ENCODE data around the gene SIRPD.

GRCh38 chr20:1588533-1589460, 31.3 kb upstream of the SIRPD start:
- TF ChIP-seq, protein P1, sequence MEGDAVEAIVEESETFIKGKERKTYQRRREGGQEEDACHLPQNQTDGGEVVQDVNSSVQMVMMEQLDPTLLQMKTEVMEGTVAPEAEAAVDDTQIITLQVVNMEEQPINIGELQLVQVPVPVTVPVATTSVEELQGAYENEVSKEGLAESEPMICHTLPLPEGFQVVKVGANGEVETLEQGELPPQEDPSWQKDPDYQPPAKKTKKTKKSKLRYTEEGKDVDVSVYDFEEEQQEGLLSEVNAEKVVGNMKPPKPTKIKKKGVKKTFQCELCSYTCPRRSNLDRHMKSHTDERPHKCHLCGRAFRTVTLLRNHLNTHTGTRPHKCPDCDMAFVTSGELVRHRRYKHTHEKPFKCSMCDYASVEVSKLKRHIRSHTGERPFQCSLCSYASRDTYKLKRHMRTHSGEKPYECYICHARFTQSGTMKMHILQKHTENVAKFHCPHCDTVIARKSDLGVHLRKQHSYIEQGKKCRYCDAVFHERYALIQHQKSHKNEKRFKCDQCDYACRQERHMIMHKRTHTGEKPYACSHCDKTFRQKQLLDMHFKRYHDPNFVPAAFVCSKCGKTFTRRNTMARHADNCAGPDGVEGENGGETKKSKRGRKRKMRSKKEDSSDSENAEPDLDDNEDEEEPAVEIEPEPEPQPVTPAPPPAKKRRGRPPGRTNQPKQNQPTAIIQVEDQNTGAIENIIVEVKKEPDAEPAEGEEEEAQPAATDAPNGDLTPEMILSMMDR (IDR thresholded peaks at IDR 0.05; ENCODE audit: poor library complexity, severe bottlenecking) = no peak
- TF ChIP-seq RAD21 (conservative IDR thresholded peaks at IDR 0.05) (no peak), EP300 (conservative IDR thresholded peaks at IDR 0.05; ENCODE audit: poor library complexity, severe bottlenecking) (no peak), EZH2 (IDR thresholded peaks at IDR 0.05; ENCODE audit: borderline replicate concordance, insufficient read depth, low read length, poor library complexity, severe bottlenecking) (no peak), POLR2AphosphoS5 (IDR thresholded peaks at IDR 0.05) (no peak), TAF1 (IDR thresholded peaks at IDR 0.05; ENCODE audit: low read depth) (no peak), SMC3 (conservative IDR thresholded peaks at IDR 0.05; ENCODE audit: poor library complexity) (no peak)
- TF ChIP-seq, protein P2, sequence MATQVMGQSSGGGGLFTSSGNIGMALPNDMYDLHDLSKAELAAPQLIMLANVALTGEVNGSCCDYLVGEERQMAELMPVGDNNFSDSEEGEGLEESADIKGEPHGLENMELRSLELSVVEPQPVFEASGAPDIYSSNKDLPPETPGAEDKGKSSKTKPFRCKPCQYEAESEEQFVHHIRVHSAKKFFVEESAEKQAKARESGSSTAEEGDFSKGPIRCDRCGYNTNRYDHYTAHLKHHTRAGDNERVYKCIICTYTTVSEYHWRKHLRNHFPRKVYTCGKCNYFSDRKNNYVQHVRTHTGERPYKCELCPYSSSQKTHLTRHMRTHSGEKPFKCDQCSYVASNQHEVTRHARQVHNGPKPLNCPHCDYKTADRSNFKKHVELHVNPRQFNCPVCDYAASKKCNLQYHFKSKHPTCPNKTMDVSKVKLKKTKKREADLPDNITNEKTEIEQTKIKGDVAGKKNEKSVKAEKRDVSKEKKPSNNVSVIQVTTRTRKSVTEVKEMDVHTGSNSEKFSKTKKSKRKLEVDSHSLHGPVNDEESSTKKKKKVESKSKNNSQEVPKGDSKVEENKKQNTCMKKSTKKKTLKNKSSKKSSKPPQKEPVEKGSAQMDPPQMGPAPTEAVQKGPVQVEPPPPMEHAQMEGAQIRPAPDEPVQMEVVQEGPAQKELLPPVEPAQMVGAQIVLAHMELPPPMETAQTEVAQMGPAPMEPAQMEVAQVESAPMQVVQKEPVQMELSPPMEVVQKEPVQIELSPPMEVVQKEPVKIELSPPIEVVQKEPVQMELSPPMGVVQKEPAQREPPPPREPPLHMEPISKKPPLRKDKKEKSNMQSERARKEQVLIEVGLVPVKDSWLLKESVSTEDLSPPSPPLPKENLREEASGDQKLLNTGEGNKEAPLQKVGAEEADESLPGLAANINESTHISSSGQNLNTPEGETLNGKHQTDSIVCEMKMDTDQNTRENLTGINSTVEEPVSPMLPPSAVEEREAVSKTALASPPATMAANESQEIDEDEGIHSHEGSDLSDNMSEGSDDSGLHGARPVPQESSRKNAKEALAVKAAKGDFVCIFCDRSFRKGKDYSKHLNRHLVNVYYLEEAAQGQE (IDR thresholded peaks at IDR 0.05; ENCODE audit: borderline replicate concordance) = no peak

All from neural cell (in vitro differentiated cells).